Measurements from ENCODE around the gene SIPA1L3. TPM values are rescaled to one million over a fixed set of nuclear protein-coding genes. Genes with fewer than 3 reads are reported as not detected.
"Not testable (repeated sequence)": the region's sequence is repeated elsewhere in the genome, so short reads cannot be mapped to it uniquely, and the experiment has no call there.

Gene SIPA1L3
- total and polyA plus RNA-seq, 10 of the 15 experiments (the other 5 are each of a cell fraction or from before 2014, with no cell fraction given): 0.24 to 66.2 (median 19.1) TPM

GRCh38 chr19:38224863-38225218 is 317.8 kb downstream of the SIPA1L3 start:
- POLR2A ChIA-PET; H2AFZ ChIP-seq (ENCODE audit: control insufficient read depth, low read depth, low read length): not testable (repeated sequence)
- SMC1A ChIA-PET (ENCODE audit: uncharacterized antibody, unreplicated experiment): interaction anchor here (1.3 to 2.5 kb wide), 2 partner anchors 319 to 323 kb away, joined by 3 to 16 read pairs; no protein-coding TSS in a partner anchor

DNA sequence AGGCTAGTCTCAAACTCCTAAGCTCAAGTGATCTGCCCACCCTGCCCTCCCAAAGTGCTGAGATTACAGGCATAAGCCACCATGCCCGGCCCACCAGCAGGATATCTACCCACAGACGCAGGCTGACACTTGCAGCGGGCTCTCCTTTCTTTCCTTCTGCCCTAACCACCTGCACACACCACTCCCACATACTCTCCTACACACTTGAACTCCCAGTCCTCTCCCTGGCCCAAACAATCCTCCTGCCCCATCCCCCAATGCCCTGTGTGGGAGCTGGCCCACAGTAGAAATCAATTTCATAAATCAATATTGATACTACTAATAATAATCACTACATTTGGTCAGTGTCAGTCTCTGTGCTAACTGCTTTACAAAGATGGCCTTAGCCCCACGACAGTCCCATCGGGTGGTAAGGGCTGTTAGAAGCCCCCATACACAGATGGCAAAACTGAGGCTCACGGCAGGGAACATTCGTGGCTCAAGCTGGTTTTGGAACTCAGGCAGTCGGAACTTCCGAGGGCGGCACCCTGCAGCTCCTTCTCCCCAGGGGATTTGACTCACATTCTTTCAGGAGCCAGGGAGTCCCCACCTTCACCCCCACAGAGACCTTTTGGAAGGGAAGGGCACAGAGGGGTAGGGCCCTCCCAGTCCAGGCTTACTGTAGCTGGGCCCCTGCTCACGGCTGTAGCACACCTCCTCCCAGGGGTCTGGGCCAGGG is 320.4 kb downstream of the SIPA1L3 start:
- ChIA-PET RAD21 (ENCODE audit: unreplicated experiment) (interaction anchor here (3.1 kb wide), 1 partner anchor 325 kb away, joined by 16 read pairs; no protein-coding TSS in a partner anchor), POLR2A (no interaction called here), CTCF (interaction anchor here (0.6 to 4.1 kb wide), 8 partner anchors 10 to 325 kb away, joined by 3 to 80 read pairs (median 4); partner anchors contain the start of genes CATSPERG, RASGRP4, SIPA1L3 and WDR87), SMC1A (ENCODE audit: uncharacterized antibody, unreplicated experiment) (no interaction called here)
- DNase-seq (ENCODE audit: low read depth, low spot score): no peak
- no peak for FAIRE-seq
- 38% methylated on average over 11 of the region's 11 CpGs for WGBS (ENCODE audit: insufficient coverage, insufficient replicate concordance, low lambda C conversion rate, missing lambda C conversion rate)
- Histone ChIP-seq H2AFZ (ENCODE audit: control insufficient read depth, low read depth, low read length) (no peak overlapping the region), H3K27ac (ENCODE audit: control insufficient read depth, insufficient read depth) (no peak overlapping the region), H3K79me2 (ENCODE audit: control insufficient read depth, insufficient read depth, low read length) (no peaks in the 10 kb centered on the region), H3K27me3 (replicated peaks in 1 of 2; ENCODE audit: control insufficient read depth in 2 of 2, insufficient read depth in 2 of 2, low read length in 1 of 2) (peaks cover 8% of the 10 kb centered on the region in 2 experiments; a peak in 3 of 4 replicates), H3K4me1 (ENCODE audit: control insufficient read depth, insufficient read depth, low read length) (0 out of 2 replicates have a peak, but pooled peaks cover 4% of the 10 kb centered on the region), H3K9ac (ENCODE audit: control insufficient read depth, insufficient read depth, low read length) (no peak overlapping the region), H3K9me3 (replicated peaks; ENCODE audit: control insufficient read depth, insufficient read depth, low read length) (no peaks in the 10 kb centered on the region), H4K20me1 (ENCODE audit: control insufficient read depth, insufficient read depth) (no peaks in the 10 kb centered on the region), H3K36me3 (ENCODE audit: control insufficient read depth in 2 of 2, insufficient read depth in 2 of 2, low read length in 1 of 2) (no peaks in the 10 kb centered on the region), H3K4me3 (no peak overlapping the region), H3K4me2 (ENCODE audit: control insufficient read depth, insufficient read depth) (no peak overlapping the region)
- in situ Hi-C loops (cut with MboI) (no loop called here), intact Hi-C loops (cut with micrococcal nuclease; ENCODE audit: unreplicated experiment) (loop anchor here (5.0 kb wide), 1 partner anchor 330 kb away; no protein-coding TSS in a partner anchor)
- no TSS peak for BruUV-seq (replicated peaks)
- no peak for ATAC-seq
- TF ChIP-seq, protein P1, sequence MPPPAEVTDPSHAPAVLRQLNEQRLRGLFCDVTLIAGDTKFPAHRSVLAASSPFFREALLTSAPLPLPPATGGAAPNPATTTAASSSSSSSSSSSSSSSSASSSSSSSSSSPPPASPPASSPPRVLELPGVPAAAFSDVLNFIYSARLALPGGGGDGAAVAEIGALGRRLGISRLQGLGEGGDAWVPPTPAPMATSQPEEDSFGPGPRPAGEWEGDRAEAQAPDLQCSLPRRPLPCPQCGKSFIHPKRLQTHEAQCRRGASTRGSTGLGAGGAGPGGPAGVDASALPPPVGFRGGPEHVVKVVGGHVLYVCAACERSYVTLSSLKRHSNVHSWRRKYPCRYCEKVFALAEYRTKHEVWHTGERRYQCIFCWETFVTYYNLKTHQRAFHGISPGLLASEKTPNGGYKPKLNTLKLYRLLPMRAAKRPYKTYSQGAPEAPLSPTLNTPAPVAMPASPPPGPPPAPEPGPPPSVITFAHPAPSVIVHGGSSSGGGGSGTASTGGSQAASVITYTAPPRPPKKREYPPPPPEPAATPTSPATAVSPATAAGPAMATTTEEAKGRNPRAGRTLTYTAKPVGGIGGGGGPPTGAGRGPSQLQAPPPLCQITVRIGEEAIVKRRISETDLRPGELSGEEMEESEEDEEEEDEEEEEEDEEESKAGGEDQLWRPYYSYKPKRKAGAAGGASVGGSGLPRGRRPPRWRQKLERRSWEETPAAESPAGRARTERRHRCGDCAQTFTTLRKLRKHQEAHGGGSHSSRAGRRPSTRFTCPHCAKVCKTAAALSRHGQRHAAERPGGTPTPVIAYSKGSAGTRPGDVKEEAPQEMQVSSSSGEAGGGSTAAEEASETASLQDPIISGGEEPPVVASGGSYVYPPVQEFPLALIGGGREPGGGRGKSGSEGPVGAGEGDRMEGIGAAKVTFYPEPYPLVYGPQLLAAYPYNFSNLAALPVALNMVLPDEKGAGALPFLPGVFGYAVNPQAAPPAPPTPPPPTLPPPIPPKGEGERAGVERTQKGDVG (CRISPR knock-in tag; IDR thresholded peaks at IDR 0.05): no peak
- TF ChIP-seq RUNX3 (IDR thresholded peaks at IDR 0.05; ENCODE audit: low read length): no peak
- no peak for TF ChIP-seq USF2 (IDR thresholded peaks at IDR 0.05; ENCODE audit: borderline replicate concordance, low read depth, low read length)
- no peak for TF ChIP-seq NR2F1 (conservative IDR thresholded peaks at IDR 0.05)
- no peak for TF ChIP-seq CEBPB (IDR thresholded peaks at IDR 0.05; ENCODE audit: borderline replicate concordance in 1 of 2, low read depth in 2 of 2, low read length in 2 of 2)
- TF ChIP-seq RAD51 (IDR thresholded peaks at IDR 0.05): no peak
- TF ChIP-seq SREBF2 (IDR thresholded peaks at IDR 0.05; ENCODE audit: low read length): no peak
- TF ChIP-seq ETV6 (conservative IDR thresholded peaks at IDR 0.05 in 1 of 2, IDR thresholded peaks at IDR 0.05 in 1 of 2; ENCODE audit: borderline replicate concordance in 1 of 2, low read depth in 1 of 2): no peak
- no peak for TF ChIP-seq ZNF622 (IDR thresholded peaks at IDR 0.05)
- TF ChIP-seq TBL1XR1 (IDR thresholded peaks at IDR 0.05; ENCODE audit: low read depth, low read length): no peak
- TF ChIP-seq POLR2AphosphoS2 (IDR thresholded peaks at IDR 0.05; ENCODE audit: low read depth, low read length): no peak

More at GRCh38 chr19:38224863-38225218, 317.8 kb downstream of the SIPA1L3 start:
- H3K36me3 ChIP-seq (ENCODE audit: control insufficient read depth in 2 of 2, insufficient read depth in 2 of 2, low read length in 1 of 2); BruUV-seq (replicated peaks); FAIRE-seq; ATAC-seq; DNase-seq (ENCODE audit: low read depth, low spot score); H3K9ac ChIP-seq (ENCODE audit: control insufficient read depth, insufficient read depth, low read length); H3K4me3 ChIP-seq; H3K4me1 ChIP-seq (ENCODE audit: control insufficient read depth, insufficient read depth, low read length); H3K79me2 ChIP-seq (ENCODE audit: control insufficient read depth, insufficient read depth, low read length); H4K20me1 ChIP-seq (ENCODE audit: control insufficient read depth, insufficient read depth); H3K9me3 ChIP-seq (replicated peaks; ENCODE audit: control insufficient read depth, insufficient read depth, low read length); in situ Hi-C loops (cut with MboI); H3K27me3 ChIP-seq (replicated peaks in 1 of 2; ENCODE audit: control insufficient read depth in 2 of 2, insufficient read depth in 2 of 2, low read length in 1 of 2); H3K27ac ChIP-seq (ENCODE audit: control insufficient read depth, insufficient read depth): not testable (repeated sequence)
- TF ChIP-seq RAD51 (IDR thresholded peaks at IDR 0.05): 0 out of 2 replicates have a peak, but pooled peaks have one; percentile 0
- RAD21 ChIA-PET (ENCODE audit: unreplicated experiment): interaction anchor here (0.7 to 3.1 kb wide), 4 partner anchors 112 to 323 kb away, joined by 3 to 16 read pairs (median 3); partner anchors contain the start of gene PSMD8
- CTCF ChIA-PET: interaction anchor here (1.0 to 4.1 kb wide), 5 partner anchors 9 to 322 kb away, joined by 3 to 80 read pairs (median 7); partner anchors contain the start of genes CATSPERG, PSMD8, SIPA1L3 and WDR87
- intact Hi-C loops (cut with micrococcal nuclease; ENCODE audit: unreplicated experiment): loop anchor here (5.0 kb wide), 1 partner anchor 328 kb away; no protein-coding TSS in a partner anchor
- 84% methylated on average over 6 of the region's 6 CpGs for WGBS (ENCODE audit: insufficient coverage, insufficient replicate concordance, low lambda C conversion rate, missing lambda C conversion rate)
- peak overlapping the region; percentile 72; the same call in 1 of the 2 replicates for H3K4me2 ChIP-seq (ENCODE audit: control insufficient read depth, insufficient read depth)

Measured in GM12878 (cell line).